HG02870 (cell line): ENCODE measurements around the gene NSD2.

ENCODE experiments used
- ATAC-seq: cut with Tn5 transposase; IDR thresholded peaks from one replicate; pipeline ENCODE4 v1.9.1; 2021; ENCODE audit warnings: mild to moderate bottlenecking, moderate library complexity; ENCODE audit not compliant: unreplicated experiment

The NSD2 gene

GRCh38 chr4:1982124-1983052 lies 111.2 kb downstream of the NSD2 start:
- no peak for ATAC-seq

DNA sequence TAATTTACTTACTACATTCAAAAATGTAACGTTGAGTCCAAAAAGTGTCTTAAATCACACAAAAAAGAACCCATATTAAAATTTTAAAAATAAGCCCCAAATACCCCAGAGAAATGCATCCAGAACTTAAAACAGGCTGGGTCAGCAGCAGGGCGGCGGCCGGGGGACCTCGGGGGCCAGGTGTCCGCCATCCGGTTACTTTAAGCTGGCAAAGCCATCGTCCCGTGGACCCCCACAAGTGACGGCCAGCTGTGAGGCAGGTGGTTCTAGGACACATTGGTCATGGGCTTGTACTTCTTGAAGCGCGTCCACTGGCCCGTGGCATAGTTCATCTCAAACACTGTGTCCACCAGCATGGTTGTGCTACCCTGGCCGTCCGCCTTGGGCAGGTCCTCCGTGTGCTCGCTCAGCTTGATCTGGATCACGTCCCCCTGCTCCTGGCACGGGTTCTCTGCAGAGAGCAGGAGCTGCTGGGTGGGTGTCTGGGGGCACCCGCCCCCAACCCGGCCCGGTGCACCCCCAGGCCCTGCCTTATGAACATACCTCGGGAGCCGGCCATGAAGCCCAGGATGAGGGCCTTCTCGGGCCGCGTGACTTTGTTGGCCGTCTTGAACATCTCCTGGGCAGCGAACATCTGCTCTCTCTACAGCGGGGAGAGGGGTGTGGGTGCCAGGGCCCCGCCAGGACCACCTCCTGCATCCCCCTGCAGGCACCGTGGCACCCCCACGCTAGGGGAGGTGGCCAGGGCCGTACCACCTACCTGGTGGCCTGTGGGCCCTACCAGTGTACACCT lies 112.1 kb downstream of the NSD2 start:
- no peak for ATAC-seq

DNA sequence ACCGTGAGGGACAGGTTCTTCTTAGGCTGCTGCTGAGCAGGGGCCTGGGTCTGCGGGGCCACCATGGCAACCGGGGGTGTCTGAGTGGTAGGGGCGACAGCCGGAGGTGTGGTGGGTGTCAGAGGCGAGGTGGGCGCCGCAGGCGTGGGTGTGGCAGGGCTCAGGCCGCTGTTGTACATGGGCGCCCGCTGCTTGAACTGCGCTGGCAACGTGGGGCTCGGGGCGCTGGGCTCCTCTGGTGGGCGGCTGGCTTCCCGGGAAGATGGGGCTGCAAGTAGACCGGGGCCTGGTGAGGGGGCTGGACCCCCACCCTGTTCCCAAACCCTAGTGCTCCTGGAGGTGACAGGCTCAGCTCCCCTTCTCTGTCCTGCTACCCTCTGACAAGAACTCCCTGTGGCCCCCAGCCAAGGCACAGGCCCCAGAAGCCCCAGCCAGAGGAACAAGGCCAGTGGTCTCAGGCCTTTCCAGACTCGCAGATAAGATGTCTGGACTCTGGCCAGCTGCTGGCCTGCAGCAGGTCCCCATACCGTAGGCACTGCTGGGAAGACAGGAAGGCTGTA lies 112.7 kb downstream of the NSD2 start:
- ATAC-seq = no peak

GRCh38 chr4:1984406-1985191 lies 113.4 kb downstream of the NSD2 start:
- ATAC-seq = no peak

GRCh38 chr4:1985294-1985693 lies 114.1 kb downstream of the NSD2 start:
- no peak for ATAC-seq

- ATAC-seq = no peak
Measured at GRCh38 chr4:1985780-1986577, 114.8 kb downstream of the NSD2 start.

DNA sequence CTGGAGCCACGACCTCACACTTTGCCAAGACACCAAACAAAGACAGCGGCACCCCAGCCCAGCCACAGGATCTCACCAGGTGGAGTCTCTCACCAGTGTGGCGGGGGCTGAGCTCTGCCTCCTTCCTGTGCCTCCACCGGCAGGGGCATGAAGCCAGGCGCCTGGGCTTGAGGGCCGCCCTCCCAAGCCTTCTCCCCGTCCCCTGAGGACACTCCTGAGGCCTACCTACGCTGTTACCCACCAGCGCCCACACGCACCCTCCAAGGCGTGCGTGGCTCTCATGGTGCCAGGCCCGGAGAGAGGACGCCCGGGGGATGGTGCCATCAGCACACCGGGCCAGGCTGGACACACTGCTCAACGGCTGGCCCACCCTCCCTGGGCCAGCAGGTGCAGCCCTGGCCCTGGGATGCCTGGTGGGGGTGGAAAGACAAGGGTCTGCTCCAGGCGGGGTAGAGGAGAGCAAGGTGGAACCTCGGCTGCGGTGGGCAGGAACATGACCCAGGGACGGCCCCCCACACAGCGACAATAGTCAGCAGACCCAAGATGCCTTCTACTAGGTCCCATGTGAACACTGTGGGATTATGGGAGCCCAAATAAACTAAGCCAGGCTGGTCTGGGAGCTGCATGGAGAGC lies 115.5 kb downstream of the NSD2 start:
- no peak for ATAC-seq

- ATAC-seq = no peak
Measured at GRCh38 chr4:1987296-1987695, 116.1 kb downstream of the NSD2 start.

GRCh38 chr4:1987721-1988326 lies 116.6 kb downstream of the NSD2 start:
- ATAC-seq = no peak

DNA sequence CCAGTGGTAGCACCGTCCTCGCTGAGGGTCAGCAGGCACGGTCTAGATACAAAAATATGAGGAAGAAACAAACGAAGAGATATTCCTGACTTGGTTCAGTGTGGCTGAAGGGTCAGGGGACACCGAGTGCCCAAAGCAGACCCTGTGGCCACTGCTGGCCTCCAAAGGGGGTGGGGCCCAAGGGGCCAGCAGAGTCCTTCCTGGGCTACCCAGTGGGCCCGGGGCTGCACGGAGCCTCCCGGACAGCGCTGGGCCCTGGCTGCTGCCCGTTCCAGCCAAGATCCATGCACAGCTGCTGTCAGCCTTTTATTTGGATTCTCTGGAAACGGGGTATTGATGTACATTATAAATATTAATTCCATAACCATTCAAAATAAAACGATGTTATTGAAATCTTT lies 117.1 kb downstream of the NSD2 start:
- ATAC-seq = no peak

GRCh38 chr4:1989533-1990347 lies 118.5 kb downstream of the NSD2 start:
- no peak for ATAC-seq

DNA sequence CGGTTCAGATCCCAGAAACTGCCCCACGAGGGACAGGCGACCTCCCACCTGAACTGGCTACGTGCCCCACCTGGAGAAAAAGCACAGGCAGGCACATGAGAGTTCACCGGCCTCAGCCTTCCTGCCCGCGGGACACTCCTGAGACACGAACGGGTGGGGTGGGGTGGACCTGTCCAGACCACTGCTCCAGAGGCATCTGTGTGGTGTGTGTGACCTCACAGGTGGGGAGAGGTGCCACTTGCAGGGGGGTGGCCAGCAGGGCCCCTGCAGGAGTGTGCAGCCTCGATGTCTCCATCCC lies 119.1 kb downstream of the NSD2 start:
- ATAC-seq = no peak

DNA sequence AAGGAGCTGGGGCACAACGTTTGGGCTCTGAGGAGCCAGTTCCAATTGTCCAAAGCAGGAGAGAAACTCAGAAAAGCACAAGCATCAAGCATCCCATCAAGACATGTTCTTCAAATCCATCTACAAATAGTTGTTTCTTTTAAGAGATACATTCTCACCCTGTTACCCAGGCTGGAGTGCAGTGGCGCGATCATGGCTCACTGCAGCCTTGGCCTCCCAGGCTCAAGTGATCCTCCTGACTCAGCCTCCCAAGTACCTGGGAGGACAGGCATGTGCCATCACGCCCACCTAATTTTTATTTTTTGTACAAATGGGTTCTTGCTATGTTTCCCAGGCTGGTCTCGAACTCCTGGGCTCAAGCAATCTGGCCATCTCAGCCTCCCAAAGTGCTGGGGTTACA lies 119.5 kb downstream of the NSD2 start:
- no peak for ATAC-seq

GRCh38 chr4:1991087-1991486 lies 119.9 kb downstream of the NSD2 start:
- no peak for ATAC-seq

DNA sequence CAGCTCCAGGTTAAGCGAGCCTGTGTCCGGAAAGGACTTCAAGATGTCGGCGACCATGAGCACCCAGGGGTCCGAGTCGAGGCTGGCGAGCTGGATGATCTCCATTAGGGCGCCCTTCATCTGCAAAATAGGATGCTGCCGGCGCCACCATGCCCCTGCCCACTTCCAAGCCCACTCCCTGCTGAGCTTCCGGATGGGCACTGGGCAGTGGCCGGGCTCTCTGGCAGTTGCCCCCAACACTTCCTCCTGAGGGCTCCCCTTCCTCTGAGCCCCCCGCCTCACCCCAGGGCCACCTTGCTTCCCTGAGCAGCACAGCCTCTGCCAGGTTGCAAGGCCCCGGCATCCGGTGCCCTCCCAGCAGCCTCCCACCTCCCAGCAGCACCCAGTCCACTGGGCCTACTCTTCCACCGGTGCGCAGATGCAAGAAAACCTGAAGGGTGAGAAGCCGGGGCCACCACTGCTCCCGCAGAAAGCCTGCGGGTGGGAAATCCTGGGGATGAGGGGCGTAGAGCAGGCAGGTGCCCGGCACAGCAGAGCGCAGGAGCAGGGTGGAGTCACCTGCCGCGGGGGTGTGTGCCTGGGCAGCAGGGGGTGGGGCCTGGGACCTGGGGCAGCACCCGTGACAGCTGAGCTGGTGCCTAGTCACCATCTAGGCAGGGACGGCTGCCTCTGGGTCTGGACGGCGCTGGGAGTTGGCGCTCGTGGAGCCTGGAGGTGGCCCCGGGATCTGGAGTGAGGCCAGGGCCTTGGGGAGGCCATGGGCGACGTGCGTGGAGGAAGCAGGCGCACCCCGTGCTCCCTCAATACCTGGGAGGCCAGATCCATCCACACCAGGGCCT lies 120.6 kb downstream of the NSD2 start:
- ATAC-seq = no peak

GRCh38 chr4:1992468-1993168 lies 121.4 kb downstream of the NSD2 start:
- no peak for ATAC-seq

GRCh38 chr4:1993169-1993516 lies 122.0 kb downstream of the NSD2 start:
- no peak for ATAC-seq
